ENCODE measurements around the gene RBMS3.

DNA sequence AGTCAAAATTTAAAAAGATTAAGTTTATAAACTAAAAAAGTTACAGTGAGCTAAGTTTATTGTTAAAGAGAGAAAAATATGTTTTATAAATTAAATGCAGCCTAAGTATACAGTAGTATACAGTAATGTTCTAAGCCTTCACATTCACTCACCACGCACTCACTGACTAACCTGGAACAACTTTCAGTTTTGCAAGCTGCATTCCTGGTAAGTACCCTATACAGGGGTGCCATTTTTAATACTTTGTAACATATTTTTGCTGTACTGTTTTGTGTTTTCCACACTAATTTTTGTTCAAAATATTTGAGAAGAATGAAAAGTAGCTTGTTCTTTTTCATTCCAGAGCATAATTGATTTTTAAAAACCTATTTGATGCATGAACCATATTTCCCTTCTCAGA lies 524.9 kb downstream of the RBMS3 start:
- TF ChIP-seq, protein P1, sequence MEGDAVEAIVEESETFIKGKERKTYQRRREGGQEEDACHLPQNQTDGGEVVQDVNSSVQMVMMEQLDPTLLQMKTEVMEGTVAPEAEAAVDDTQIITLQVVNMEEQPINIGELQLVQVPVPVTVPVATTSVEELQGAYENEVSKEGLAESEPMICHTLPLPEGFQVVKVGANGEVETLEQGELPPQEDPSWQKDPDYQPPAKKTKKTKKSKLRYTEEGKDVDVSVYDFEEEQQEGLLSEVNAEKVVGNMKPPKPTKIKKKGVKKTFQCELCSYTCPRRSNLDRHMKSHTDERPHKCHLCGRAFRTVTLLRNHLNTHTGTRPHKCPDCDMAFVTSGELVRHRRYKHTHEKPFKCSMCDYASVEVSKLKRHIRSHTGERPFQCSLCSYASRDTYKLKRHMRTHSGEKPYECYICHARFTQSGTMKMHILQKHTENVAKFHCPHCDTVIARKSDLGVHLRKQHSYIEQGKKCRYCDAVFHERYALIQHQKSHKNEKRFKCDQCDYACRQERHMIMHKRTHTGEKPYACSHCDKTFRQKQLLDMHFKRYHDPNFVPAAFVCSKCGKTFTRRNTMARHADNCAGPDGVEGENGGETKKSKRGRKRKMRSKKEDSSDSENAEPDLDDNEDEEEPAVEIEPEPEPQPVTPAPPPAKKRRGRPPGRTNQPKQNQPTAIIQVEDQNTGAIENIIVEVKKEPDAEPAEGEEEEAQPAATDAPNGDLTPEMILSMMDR (IDR thresholded peaks at IDR 0.05; ENCODE audit: poor library complexity), result no peak
- TF ChIP-seq EZH2 (IDR thresholded peaks at IDR 0.05; ENCODE audit: borderline replicate concordance), result no peak

Data from hepatocyte (in vitro differentiated cells).